GM12878 (cell line): Measurements from ENCODE around the gene TNFRSF14. TPM values are rescaled to one million over a fixed set of nuclear protein-coding genes. Genes with fewer than 3 reads are reported as not detected.

ENCODE experiments used
- ATAC-seq: fragments of 200-7000 bp; cut with Tn5 transposase; 3 replicates; pipeline ENCODE4 v1.9.1; 2020; ENCODE audit warnings: mild to moderate bottlenecking, moderate library complexity
- BruUV-seq: library from RNA; stranded (reverse); fragments of 400-500 nt; replicated peaks from 2 replicates; lab custom pipeline; 2021; lab: Mats Ljungman, UMichigan
- CTCF ChIA-PET: fragments of 300-600 bp; sonication (Branson Sonifier 250); formaldehyde crosslinking; extraction: SDS; loops from one replicate; lab custom pipeline; 2021; ENCODE audit warnings: inconsistent platforms; lab: Yijun Ruan, JAX
- POLR2A ChIA-PET: fragments of 350-600 bp; formaldehyde crosslinking; extraction: SDS; loops from one replicate; lab custom pipeline; 2021; ENCODE audit warnings: inconsistent platforms; lab: Charles Lee
- RAD21 ChIA-PET: fragments of 300-600 bp; sonication (Branson Sonifier 250); formaldehyde crosslinking; loops from one replicate; lab custom pipeline; 2023; ENCODE audit warnings: antibody characterized with exemption; ENCODE audit not compliant: unreplicated experiment; lab: Charles Lee
- SMC1A ChIA-PET: fragments of 300-600 bp; sonication (Branson Sonifier 250); formaldehyde crosslinking; loops from one replicate; lab custom pipeline; 2023; ENCODE audit not compliant: unreplicated experiment, uncharacterized antibody; lab: Charles Lee
- DNase-seq: peaks from one replicate; pipeline ENCODE4 v3.0.0-alpha.2; 2011; ENCODE audit warnings: low read depth, low spot score
- FAIRE-seq: peaks from 3 replicates; lab custom pipeline; 2011; peaks lifted over from hg19 to GRCh38; lab: Jason Lieb, UNC
- H2AFZ ChIP-seq: 2 replicates; pipeline ENCODE4 v1.6.0; 2011; ENCODE audit warnings: low read depth, low read length, control low read depth; ENCODE audit not compliant: control insufficient read depth
- H3K27ac ChIP-seq: 2 replicates; pipeline ENCODE4 v1.5.1; 2011; ENCODE audit warnings: control low read depth; ENCODE audit not compliant: control insufficient read depth, insufficient read depth
- H3K27me3 ChIP-seq, 2 experiments: replicated peaks in 1 of 2; 2 replicates each; pipeline versions ENCODE4 v1.6.0 to v1.6.1; 2011; ENCODE audit warnings: low read length in 1 of 2; ENCODE audit not compliant: control insufficient read depth in 2 of 2, insufficient read depth in 2 of 2
- H3K36me3 ChIP-seq, 2 experiments: 2 replicates each; pipeline ENCODE4 v1.5.1; 2011; ENCODE audit warnings: low read length in 1 of 2; ENCODE audit not compliant: control insufficient read depth in 2 of 2, insufficient read depth in 2 of 2
- H3K4me1 ChIP-seq: 2 replicates; pipeline ENCODE4 v1.6.1; 2011; ENCODE audit warnings: mild to moderate bottlenecking, low read length, moderate library complexity, mixed read lengths; ENCODE audit not compliant: control insufficient read depth, insufficient read depth
- H3K4me2 ChIP-seq: 2 replicates; pipeline ENCODE4 v1.6.0; 2011; ENCODE audit warnings: control low read depth; ENCODE audit not compliant: control insufficient read depth, insufficient read depth
- H3K4me3 ChIP-seq: fragments of 200-600 bp; sonication (generic); 2 replicates; pipeline ENCODE4 v1.5.1; 2016
- H3K79me2 ChIP-seq: 2 replicates; pipeline ENCODE4 v1.6.0; 2011; ENCODE audit warnings: low read length; ENCODE audit not compliant: control insufficient read depth, insufficient read depth
- H3K9ac ChIP-seq: 2 replicates; pipeline ENCODE4 v1.8.0; 2011; ENCODE audit warnings: low read length, control low read depth, mixed read lengths; ENCODE audit not compliant: control insufficient read depth, insufficient read depth
- H3K9me3 ChIP-seq: replicated peaks from 3 replicates; pipeline ENCODE4 v1.5.1; 2011; ENCODE audit warnings: mild to moderate bottlenecking, low read length; ENCODE audit not compliant: control insufficient read depth, insufficient read depth
- H4K20me1 ChIP-seq: 2 replicates; pipeline ENCODE4 v1.6.0; 2011; ENCODE audit not compliant: control insufficient read depth, insufficient read depth
- CEBPB ChIP-seq, 2 experiments: fragments of 150-350 bp in 1 of 2; IDR thresholded peaks; 2 replicates each; pipeline ENCODE4 v1.6.1; 2012 to 2014; ENCODE audit warnings: low read depth in 2 of 2, low read length in 2 of 2, borderline replicate concordance in 1 of 2, inconsistent platforms in 1 of 2
- IKZF1 ChIP-seq: fragments of 450-650 bp; conservative IDR thresholded peaks from 2 replicates; pipeline ENCODE4 v1.6.1; 2017; ENCODE audit warnings: antibody characterized with exemption, mild to moderate bottlenecking
- POLR2A ChIP-seq: IDR thresholded peaks from 2 replicates; pipeline ENCODE4 v1.6.1; 2011; ENCODE audit warnings: low read depth, mild to moderate bottlenecking, low read length
- RAD21 ChIP-seq: IDR thresholded peaks from 2 replicates; pipeline ENCODE4 v1.6.1; 2011; ENCODE audit warnings: mild to moderate bottlenecking, low read depth, low read length, moderate library complexity; ENCODE audit not compliant: insufficient read depth
- RB1 ChIP-seq: fragments of 450-650 bp; formaldehyde crosslinking; IDR thresholded peaks from 2 replicates; pipeline ENCODE4 v1.6.1; 2017; ENCODE audit warnings: mild to moderate bottlenecking, borderline replicate concordance
- RBBP5 ChIP-seq: fragments of 200-600 bp; sonication (generic); conservative IDR thresholded peaks from 2 replicates; pipeline ENCODE4 v1.6.1; 2016
- SIX5 ChIP-seq: IDR thresholded peaks from 2 replicates; pipeline ENCODE4 v1.6.1; 2011; ENCODE audit warnings: mild to moderate bottlenecking, low read depth, low read length, moderate library complexity; ENCODE audit not compliant: severe bottlenecking
- SREBF2 ChIP-seq: IDR thresholded peaks from 2 replicates; pipeline ENCODE4 v1.6.1; 2012; ENCODE audit warnings: mild to moderate bottlenecking, low read length
- TAF1 ChIP-seq: IDR thresholded peaks from 2 replicates; pipeline ENCODE4 v1.6.1; 2011; ENCODE audit warnings: mild to moderate bottlenecking, low read depth, low read length, borderline replicate concordance
- WGBS: methylation state at CpG from one replicate; pipeline ENCODE4 v1.1.6; 2016; ENCODE audit warnings: low lambda C conversion rate; ENCODE audit not compliant: insufficient replicate concordance, insufficient coverage; ENCODE audit errors: missing lambda C conversion rate; 5-methylcytosine and 5-hydroxymethylcytosine counted together
- in situ Hi-C: fragments of 300-500 bp; cut with MboI; formaldehyde crosslinking; loops from 9 replicates; pipeline ENCODE4 v1.14.3; 2018; ENCODE audit warnings: mixed read lengths
- intact Hi-C: fragments of 100-400 bp; cut with micrococcal nuclease; formaldehyde crosslinking; loops from one replicate; pipeline ENCODE4 v1.14.2; 2022; ENCODE audit not compliant: unreplicated experiment
- polyA plus RNA-seq, 11 experiments: library from polyadenylated mRNA; depleted of rRNA in 4 of 11; unstranded in 6 of 11; stranded (reverse) in 5 of 11; fragments of >200 nt; fragmentation: Nextera tagmentation in 4 of 11; fragmentation: Illumina TruSeq in 1 of 11; extraction: Ambion mirVana in 4 of 11; extraction: Trizol in 1 of 11; gene quantifications; 1 replicate in 1 of 11; 2 replicates in 10 of 11; pipeline versions ENCODE4 v1.2.1 to v1.2.3, GENCODE V29; 2011 to 2016; ENCODE audit warnings: inconsistent platforms in 2 of 11, missing spikeins in 2 of 11, low read depth in 1 of 11
- total RNA-seq, 4 experiments: library from RNA; depleted of rRNA in 3 of 4; stranded (reverse); fragments of >200 nt in 3 of 4; fragmentation: Illumina TruSeq in 1 of 4; extraction: Trizol in 1 of 4; gene quantifications; 2 replicates each; pipeline versions ENCODE4 v1.2.1 to v1.2.3, GENCODE V29; 2013 to 2021
- TF ChIP-seq, protein P1 (sequence below): IDR thresholded peaks from 2 replicates; pipeline ENCODE4 v1.6.1; 2012; ENCODE audit warnings: low read depth, low read length, improper control_type of control experiment
- TF ChIP-seq, protein P2 (sequence below): IDR thresholded peaks from 2 replicates; pipeline ENCODE4 v1.6.1; 2011; ENCODE audit warnings: borderline replicate concordance, low read depth, mild to moderate bottlenecking, moderate library complexity, low read length; ENCODE audit not compliant: insufficient read depth, poor library complexity, severe bottlenecking
- TF ChIP-seq, protein P3 (sequence below): fragments of 450-650 bp; IDR thresholded peaks from 2 replicates; pipeline ENCODE4 v1.6.1; 2017; ENCODE audit warnings: antibody characterized with exemption, mild to moderate bottlenecking, moderate library complexity

The TNFRSF14 gene
- total and polyA plus RNA-seq, 10 of the 15 experiments (the other 5 are each of a cell fraction or from before 2014, with no cell fraction given), result 0.43 to 114 (median 41.5) TPM

DNA sequence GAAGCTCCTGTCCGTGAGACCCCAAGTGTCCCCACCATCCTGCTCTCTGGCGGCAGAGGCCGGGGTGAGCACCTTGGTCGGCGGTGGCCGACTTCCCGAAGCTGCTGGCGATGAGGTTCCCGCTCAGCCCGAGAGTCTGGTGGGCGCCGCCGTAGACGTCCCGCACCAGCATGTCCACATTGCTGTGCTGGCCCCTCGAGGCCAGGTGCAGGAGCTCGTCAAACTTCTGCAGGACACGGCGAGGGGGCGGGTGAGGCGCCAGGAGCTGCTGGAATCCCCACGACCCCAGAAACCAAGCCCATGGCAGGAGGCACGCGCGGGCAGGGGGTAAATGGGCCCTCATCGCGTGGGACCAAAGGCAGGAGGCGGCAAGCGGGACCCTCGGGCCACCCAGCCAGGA is 36.4 kb upstream of the TNFRSF14 start:
- POLR2A ChIA-PET, result interaction anchor here (0.8 kb wide), 1 partner anchor 105 kb away, joined by 3 read pairs; no protein-coding TSS in a partner anchor
- DNase-seq (no peak), ATAC-seq (no peak), FAIRE-seq (no peak)
- no TSS peak for BruUV-seq
- no peak overlapping the region for H3K9ac ChIP-seq
- SMC1A ChIA-PET, result no interaction called here
- H4K20me1 ChIP-seq, result peaks cover 3% of the 10 kb centered on the region; the same call in 1 of the 2 replicates
- CTCF ChIA-PET, result interaction anchor here (0.8 kb wide), 1 partner anchor 20 kb away, joined by 3 read pairs; no protein-coding TSS in a partner anchor
- no peaks in the 10 kb centered on the region for H3K27me3 ChIP-seq
- H3K27ac ChIP-seq, result no peak overlapping the region
- H3K4me2 ChIP-seq, result no peak overlapping the region
- in situ Hi-C loops, result loop anchor here (10.0 kb wide), 1 partner anchor 315 kb away; no protein-coding TSS in a partner anchor
- intact Hi-C loops, result no loop called here
- no peak overlapping the region for H2AFZ ChIP-seq
- TF ChIP-seq SIX5, result no peak
- TF ChIP-seq POLR2A, result 0 out of 2 replicates have a peak, but pooled peaks have one; percentile 3
- H3K36me3 ChIP-seq, result peaks cover 8 to 49% of the 10 kb centered on the region in 2 experiments; a peak in 3 of 4 replicates
- no peak overlapping the region for H3K4me3 ChIP-seq
- RAD21 ChIA-PET, result no interaction called here
- H3K9me3 ChIP-seq, result no peaks in the 10 kb centered on the region
- H3K79me2 ChIP-seq, result peaks cover 23% of the 10 kb centered on the region
- 99% methylated on average over 24 of the region's 30 CpGs for WGBS
- H3K4me1 ChIP-seq, result peaks cover 6% of the 10 kb centered on the region

DNA sequence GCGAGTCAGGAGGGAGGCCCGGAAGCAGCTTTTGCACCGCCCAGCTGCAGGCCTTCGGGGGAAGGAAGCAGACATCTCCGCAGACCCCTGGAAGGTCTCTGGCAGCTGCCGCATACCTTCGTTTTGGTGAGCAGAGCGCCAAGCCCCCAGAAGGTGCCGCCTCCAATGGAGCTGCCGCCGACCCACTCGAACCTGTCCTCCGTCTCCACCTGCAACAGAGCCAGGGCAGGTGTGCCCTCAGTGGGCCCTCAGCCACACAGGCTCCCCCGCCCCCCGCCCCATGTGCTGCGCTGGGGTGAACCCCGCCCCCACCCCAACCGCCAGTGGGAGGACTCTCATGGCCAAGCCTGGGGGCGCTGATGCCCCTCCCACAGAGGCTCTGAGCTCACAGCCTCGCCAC is 36.0 kb upstream of the TNFRSF14 start:
- ChIA-PET CTCF (no interaction called here), SMC1A (no interaction called here), RAD21 (no interaction called here), POLR2A (no interaction called here)
- intact Hi-C loops (no loop called here), in situ Hi-C loops (loop anchor here (10.0 kb wide), 1 partner anchor 315 kb away; no protein-coding TSS in a partner anchor)
- Histone ChIP-seq H3K4me2 (no peak overlapping the region), H3K4me1 (peaks cover 10% of the 10 kb centered on the region), H3K79me2 (peaks cover 28% of the 10 kb centered on the region), H3K27me3 (no peaks in the 10 kb centered on the region), H4K20me1 (peaks cover 3% of the 10 kb centered on the region; the same call in 1 of the 2 replicates), H2AFZ (no peak overlapping the region), H3K27ac (no peak overlapping the region), H3K9ac (no peak overlapping the region), H3K9me3 (no peaks in the 10 kb centered on the region), H3K4me3 (no peak overlapping the region), H3K36me3 (peaks cover 8 to 44% of the 10 kb centered on the region in 2 experiments; a peak in 3 of 4 replicates)
- BruUV-seq, result no TSS peak
- FAIRE-seq (no peak), ATAC-seq (no peak), DNase-seq (no peak)
- 96% methylated on average over 19 of the region's 20 CpGs for WGBS
- TF ChIP-seq, protein P1, sequence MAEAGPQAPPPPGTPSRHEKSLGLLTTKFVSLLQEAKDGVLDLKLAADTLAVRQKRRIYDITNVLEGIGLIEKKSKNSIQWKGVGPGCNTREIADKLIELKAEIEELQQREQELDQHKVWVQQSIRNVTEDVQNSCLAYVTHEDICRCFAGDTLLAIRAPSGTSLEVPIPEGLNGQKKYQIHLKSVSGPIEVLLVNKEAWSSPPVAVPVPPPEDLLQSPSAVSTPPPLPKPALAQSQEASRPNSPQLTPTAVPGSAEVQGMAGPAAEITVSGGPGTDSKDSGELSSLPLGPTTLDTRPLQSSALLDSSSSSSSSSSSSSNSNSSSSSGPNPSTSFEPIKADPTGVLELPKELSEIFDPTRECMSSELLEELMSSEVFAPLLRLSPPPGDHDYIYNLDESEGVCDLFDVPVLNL, result no peak
- no peak for TF ChIP-seq TAF1
- TF ChIP-seq, protein P2, sequence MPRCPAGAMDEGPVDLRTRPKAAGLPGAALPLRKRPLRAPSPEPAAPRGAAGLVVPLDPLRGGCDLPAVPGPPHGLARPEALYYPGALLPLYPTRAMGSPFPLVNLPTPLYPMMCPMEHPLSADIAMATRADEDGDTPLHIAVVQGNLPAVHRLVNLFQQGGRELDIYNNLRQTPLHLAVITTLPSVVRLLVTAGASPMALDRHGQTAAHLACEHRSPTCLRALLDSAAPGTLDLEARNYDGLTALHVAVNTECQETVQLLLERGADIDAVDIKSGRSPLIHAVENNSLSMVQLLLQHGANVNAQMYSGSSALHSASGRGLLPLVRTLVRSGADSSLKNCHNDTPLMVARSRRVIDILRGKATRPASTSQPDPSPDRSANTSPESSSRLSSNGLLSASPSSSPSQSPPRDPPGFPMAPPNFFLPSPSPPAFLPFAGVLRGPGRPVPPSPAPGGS, result no peak
- TF ChIP-seq, protein P3, sequence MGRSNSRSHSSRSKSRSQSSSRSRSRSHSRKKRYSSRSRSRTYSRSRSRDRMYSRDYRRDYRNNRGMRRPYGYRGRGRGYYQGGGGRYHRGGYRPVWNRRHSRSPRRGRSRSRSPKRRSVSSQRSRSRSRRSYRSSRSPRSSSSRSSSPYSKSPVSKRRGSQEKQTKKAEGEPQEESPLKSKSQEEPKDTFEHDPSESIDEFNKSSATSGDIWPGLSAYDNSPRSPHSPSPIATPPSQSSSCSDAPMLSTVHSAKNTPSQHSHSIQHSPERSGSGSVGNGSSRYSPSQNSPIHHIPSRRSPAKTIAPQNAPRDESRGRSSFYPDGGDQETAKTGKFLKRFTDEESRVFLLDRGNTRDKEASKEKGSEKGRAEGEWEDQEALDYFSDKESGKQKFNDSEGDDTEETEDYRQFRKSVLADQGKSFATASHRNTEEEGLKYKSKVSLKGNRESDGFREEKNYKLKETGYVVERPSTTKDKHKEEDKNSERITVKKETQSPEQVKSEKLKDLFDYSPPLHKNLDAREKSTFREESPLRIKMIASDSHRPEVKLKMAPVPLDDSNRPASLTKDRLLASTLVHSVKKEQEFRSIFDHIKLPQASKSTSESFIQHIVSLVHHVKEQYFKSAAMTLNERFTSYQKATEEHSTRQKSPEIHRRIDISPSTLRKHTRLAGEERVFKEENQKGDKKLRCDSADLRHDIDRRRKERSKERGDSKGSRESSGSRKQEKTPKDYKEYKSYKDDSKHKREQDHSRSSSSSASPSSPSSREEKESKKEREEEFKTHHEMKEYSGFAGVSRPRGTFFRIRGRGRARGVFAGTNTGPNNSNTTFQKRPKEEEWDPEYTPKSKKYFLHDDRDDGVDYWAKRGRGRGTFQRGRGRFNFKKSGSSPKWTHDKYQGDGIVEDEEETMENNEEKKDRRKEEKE, result no peak
- no peak for TF ChIP-seq SREBF2
- TF ChIP-seq IKZF1, result no peak
- TF ChIP-seq CEBPB (IDR thresholded peaks at IDR 0.05; ENCODE audit: borderline replicate concordance in 1 of 2, low read depth in 2 of 2, low read length in 2 of 2), result no peak
- TF ChIP-seq RAD21, result no peak
- no peak for TF ChIP-seq RB1
- no peak for TF ChIP-seq RBBP5
